Body of pancreas (tissue), 4 donors: Measurements from ENCODE around the gene DLGAP1. TPM values are rescaled to one million over a fixed set of nuclear protein-coding genes. Genes with fewer than 3 reads are reported as not detected.

ENCODE experiments used
- ATAC-seq: fragments of 150-250 bp; one replicate; pipeline ENCODE4 v1.9.1; 2016
- DNase-seq, 4 donors: peaks; one replicate each; pipeline ENCODE4 v3.0.0-alpha.2; 2019
- H3K27ac ChIP-seq, 4 donors: fragments of 200-600 bp; sonication (generic); 1 replicate in 3 of 4; 2 replicates in 1 of 4; pipeline versions ENCODE4 v1.5.1 to v1.6.1; 2016 to 2019; ENCODE audit warnings: mild to moderate bottlenecking in 1 of 4, mixed read lengths in 1 of 4, moderate library complexity in 1 of 4
- H3K27me3 ChIP-seq, 2 donors: fragments of 200-600 bp; sonication (generic); one replicate each; pipeline ENCODE4 v1.6.0; 2016; ENCODE audit warnings: mild to moderate bottlenecking in 1 of 2
- H3K36me3 ChIP-seq, 2 donors: fragments of 200-600 bp; sonication (generic); replicated peaks in 1 of 2; 2 replicates each; pipeline ENCODE4 v1.5.1; 2016; ENCODE audit warnings: low read depth in 2 of 2; ENCODE audit not compliant: insufficient read depth in 1 of 2
- H3K4me1 ChIP-seq: fragments of 200-600 bp; sonication (generic); one replicate; pipeline ENCODE4 v1.6.0; 2016
- H3K4me3 ChIP-seq, 2 donors: fragments of 200-600 bp; sonication (generic); 1 replicate in 1 of 2; 2 replicates in 1 of 2; pipeline ENCODE4 v1.5.1; 2016 to 2019
- H3K9me3 ChIP-seq, 3 donors: fragments of 200-600 bp; sonication (generic); 1 replicate in 2 of 3; 2 replicates in 1 of 3; pipeline ENCODE4 v1.5.1; 2016
- CTCF ChIP-seq, 7 experiments: fragments of 450-650 bp in 4 of 7; fragments of 200-600 bp in 3 of 7; sonication (generic) in 3 of 7; IDR thresholded peaks; one replicate each; pipeline ENCODE4 v1.5.1; 2016 to 2019; ENCODE audit warnings: antibody characterized with exemption in 7 of 7
- POLR2A ChIP-seq, 3 donors: fragments of 450-650 bp; IDR thresholded peaks; one replicate each; pipeline ENCODE4 v1.6.1; 2016; ENCODE audit warnings: antibody characterized with exemption in 3 of 3, mild to moderate bottlenecking in 2 of 3
- WGBS, 2 donors: methylation state at CpG; one replicate each; pipeline ENCODE4 v1.1.5; 2017; 5-methylcytosine and 5-hydroxymethylcytosine counted together
- intact Hi-C: fragments of 100-400 bp; cut with DNase I; formaldehyde crosslinking; loops from one replicate; pipeline ENCODE4 v1.15.1; 2023
- total RNA-seq, 2 donors: library from RNA; depleted of rRNA; stranded (reverse); fragments of >200 nt; gene quantifications; one replicate each; pipeline ENCODE4 v1.1.0, GENCODE V29; 2016

The DLGAP1 gene
- total RNA-seq, 2 donors from 2014 or later: 0.52 to 7.9 TPM

GRCh38 chr18:3907955-3908354 lies 547.2 kb downstream of the DLGAP1 start:
- Histone ChIP-seq H3K27ac (no peak overlapping the region), H3K27me3 (no peaks in the 10 kb centered on the region)

GRCh38 chr18:3906116-3906750 lies 548.9 kb downstream of the DLGAP1 start:
- H3K27me3 ChIP-seq: no peaks in the 10 kb centered on the region
- H3K4me3 ChIP-seq: no peak overlapping the region
- no peak for ATAC-seq
- no peaks in the 10 kb centered on the region for H3K36me3 ChIP-seq
- H3K4me1 ChIP-seq: no peaks in the 10 kb centered on the region
- no peak overlapping the region for H3K27ac ChIP-seq
- intact Hi-C loops: no loop called here
- TF ChIP-seq POLR2A (IDR thresholded peaks at IDR 0.05): no peak
- no peak for TF ChIP-seq CTCF (IDR thresholded peaks at IDR 0.05)
- DNase-seq: no peak
- H3K9me3 ChIP-seq: no peaks in the 10 kb centered on the region
- WGBS, 2 donors: 19 to 30% methylated on average over 3 of the region's 3 CpGs

More at GRCh38 chr18:3907955-3908354, 547.2 kb downstream of the DLGAP1 start:
- TF ChIP-seq POLR2A (IDR thresholded peaks at IDR 0.05) (no peak), CTCF (IDR thresholded peaks at IDR 0.05) (no peak)
- Histone ChIP-seq H3K9me3 (no peaks in the 10 kb centered on the region), H3K36me3 (no peaks in the 10 kb centered on the region), H3K4me3 (no peak overlapping the region), H3K4me1 (no peaks in the 10 kb centered on the region)
- intact Hi-C loops: no loop called here
- no peak for ATAC-seq
- DNase-seq: no peak

- intact Hi-C loops: no loop called here
- no peaks in the 10 kb centered on the region for H3K4me1 ChIP-seq
- ATAC-seq (no peak), DNase-seq (no peak)
- no peaks in the 10 kb centered on the region for H3K27me3 ChIP-seq
- no peaks in the 10 kb centered on the region for H3K36me3 ChIP-seq
- no peak overlapping the region for H3K4me3 ChIP-seq
- no peaks in the 10 kb centered on the region for H3K9me3 ChIP-seq
- no peak for TF ChIP-seq CTCF (IDR thresholded peaks at IDR 0.05)
- no peak for TF ChIP-seq POLR2A (IDR thresholded peaks at IDR 0.05)
- WGBS, 2 donors: 54 to 60% methylated on average over 2 of the region's 2 CpGs
- H3K27ac ChIP-seq: no peak overlapping the region
These were observed 551.8 kb downstream of the DLGAP1 start for GRCh38 chr18:3903337-3903736.

- intact Hi-C loops: no loop called here
- TF ChIP-seq POLR2A (IDR thresholded peaks at IDR 0.05) (no peak), CTCF (IDR thresholded peaks at IDR 0.05) (no peak)
- Histone ChIP-seq H3K36me3 (no peaks in the 10 kb centered on the region), H3K9me3 (no peaks in the 10 kb centered on the region), H3K4me1 (no peaks in the 10 kb centered on the region), H3K27me3 (no peaks in the 10 kb centered on the region), H3K27ac (no peak overlapping the region), H3K4me3 (no peak overlapping the region)
- WGBS, 2 donors: 79 to 87% methylated on average over 2 of the region's 2 CpGs
- ATAC-seq (no peak), DNase-seq (no peak)
These were observed 552.4 kb downstream of the DLGAP1 start for GRCh38 chr18:3902676-3903075.

GRCh38 chr18:3901811-3902210 lies 553.3 kb downstream of the DLGAP1 start:
- Histone ChIP-seq H3K4me1 (no peaks in the 10 kb centered on the region), H3K9me3 (no peaks in the 10 kb centered on the region), H3K4me3 (no peak overlapping the region), H3K27ac (no peak overlapping the region), H3K36me3 (no peaks in the 10 kb centered on the region), H3K27me3 (no peaks in the 10 kb centered on the region)
- no peak for DNase-seq
- no peak for ATAC-seq
- no peak for TF ChIP-seq POLR2A (IDR thresholded peaks at IDR 0.05)
- TF ChIP-seq CTCF (IDR thresholded peaks at IDR 0.05): no peak
- intact Hi-C loops: no loop called here
- WGBS, 2 donors: 55 to 65% methylated on average over 2 of the region's 2 CpGs
